ENCODE data around the gene TBL2.
"Not testable (repeated sequence)": the region's sequence is repeated elsewhere in the genome, so short reads cannot be mapped to it uniquely, and the experiment has no call there.

GRCh38 chr7:73617520-73617919 lies 39.1 kb upstream of the TBL2 start:
- not testable (repeated sequence) for TF ChIP-seq CTCF, POLR2A (IDR thresholded peaks at IDR 0.05)

Data from heart left ventricle (tissue), 13 donors.